Activated CD4-positive, alpha-beta T cell treated with anti-CD3 and anti-CD28 coated beads, Interleukin-2, Interleukin-6, amounts not matched to agents 100 ng/mL and 50 ng/mL, durations not matched to agents 16 hours and 8 hours (primary cell): ENCODE measurements around the gene MOV10.

ENCODE experiments used
- DNase-seq: peaks from one replicate; pipeline ENCODE4 v3.0.0-alpha.2; 2020

The MOV10 gene

GRCh38 chr1:112743174-112744008, 68.9 kb downstream of the MOV10 start:
- no peak for DNase-seq

GRCh38 chr1:112744009-112744578, 69.6 kb downstream of the MOV10 start:
- no peak for DNase-seq

GRCh38 chr1:112748396-112748795, 73.9 kb downstream of the MOV10 start:
- DNase-seq: no peak
